Activated CD4-positive, CD25-positive, alpha-beta regulatory T cell treated with anti-CD3 and anti-CD28 coated beads, Interleukin-2, amount 50 U/mL, for 16 hours (primary cell): ENCODE results near the gene GLYR1.

Source experiments
- DNase-seq: peaks from one replicate; pipeline ENCODE4 v3.0.0-alpha.2; 2020; ENCODE audit warnings: low read depth, low spot score

Gene GLYR1

GRCh38 chr16:4765511-4766474 lies 81.3 kb downstream of the GLYR1 start:
- DNase-seq: no peak

- no peak for DNase-seq
These were observed 83.3 kb downstream of the GLYR1 start for GRCh38 chr16:4763791-4764190.

DNA sequence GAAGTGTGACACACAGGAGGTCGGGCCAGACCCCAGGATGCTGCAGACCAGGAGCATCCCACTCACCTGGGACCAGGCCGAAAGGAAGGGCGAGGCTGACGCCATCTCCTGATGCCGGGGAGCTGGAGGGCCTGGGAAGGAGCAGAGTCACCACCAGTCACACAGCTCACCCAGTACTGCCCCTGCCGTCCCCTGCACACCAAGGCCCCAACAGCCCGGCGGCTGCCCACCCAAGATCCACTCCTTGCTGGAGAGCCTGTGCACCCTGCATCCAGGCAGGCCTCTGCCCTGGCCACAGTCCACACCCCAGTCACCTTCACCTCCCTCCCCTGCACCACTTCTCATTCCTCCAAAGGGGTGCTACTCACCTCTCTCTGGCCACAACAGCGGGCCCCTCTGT lies 84.9 kb downstream of the GLYR1 start:
- no peak for DNase-seq

- no peak for DNase-seq
These were observed 86.7 kb downstream of the GLYR1 start for GRCh38 chr16:4760221-4760910.

DNA sequence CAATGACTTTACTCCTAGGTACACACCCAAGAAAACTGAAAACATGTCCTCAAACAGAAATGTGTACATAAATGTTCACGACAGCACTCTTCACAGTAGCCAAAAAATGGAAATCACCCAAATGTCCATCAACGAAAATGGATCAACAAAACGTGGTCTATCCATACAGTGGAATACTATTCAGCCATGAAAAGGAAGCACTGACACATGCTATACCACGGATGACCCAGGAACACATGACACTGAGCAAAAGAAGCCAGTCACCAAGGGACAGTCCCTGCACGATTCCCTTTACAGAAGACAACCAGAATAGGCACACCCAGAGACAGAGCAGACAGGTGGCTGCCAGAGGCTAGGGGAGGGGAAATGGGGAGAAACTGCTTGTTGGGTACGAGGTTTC lies 91.4 kb downstream of the GLYR1 start:
- no peak for DNase-seq

DNA sequence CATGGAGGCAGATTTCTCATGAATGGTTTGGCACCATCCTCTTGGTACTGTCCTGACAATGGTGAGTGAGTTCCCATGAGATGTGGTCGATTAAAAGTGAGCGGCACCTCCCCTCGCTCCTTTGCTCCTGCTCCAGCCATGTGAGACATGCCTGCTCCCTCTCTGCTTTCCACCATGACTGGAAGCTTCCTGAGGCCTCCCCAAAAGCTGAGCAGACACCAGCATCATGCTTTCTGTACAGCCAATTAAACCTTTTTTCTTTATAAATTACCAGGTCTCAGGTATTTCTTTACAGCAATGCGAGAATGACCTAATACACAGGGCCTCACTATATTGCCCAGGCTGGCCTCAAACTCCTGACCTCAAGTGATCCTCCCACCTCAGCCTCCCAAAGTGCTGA lies 92.2 kb downstream of the GLYR1 start:
- no peak for DNase-seq

GRCh38 chr16:4753227-4753626 lies 93.9 kb downstream of the GLYR1 start:
- DNase-seq: no peak
